Gastrocnemius medialis (tissue), 4 donors: ENCODE measurements around the gene TMEM235. TPM values are rescaled to one million over a fixed set of nuclear protein-coding genes. Genes with fewer than 3 reads are reported as not detected.
"Not testable (repeated sequence)": the region's sequence is repeated elsewhere in the genome, so short reads cannot be mapped to it uniquely, and the experiment has no call there.

Source experiments
- ATAC-seq, 2 donors: fragments of 150-250 bp; one replicate each; pipeline ENCODE4 v1.9.1; 2016
- DNase-seq, 2 donors: peaks; one replicate each; pipeline ENCODE4 v3.0.0-alpha.2; 2019
- H3K27ac ChIP-seq, 4 donors: fragments of 200-600 bp; sonication (generic); 1 replicate in 1 of 4; 2 replicates in 3 of 4; pipeline ENCODE4 v1.5.1; 2016 to 2018; ENCODE audit warnings: mild to moderate bottlenecking in 2 of 4, moderate library complexity in 1 of 4
- H3K27me3 ChIP-seq, 3 donors: fragments of 200-600 bp; sonication (generic) in 2 of 3; 1 replicate in 1 of 3; 2 replicates in 2 of 3; pipeline versions ENCODE4 v1.5.1 to v1.6.0; 2016 to 2019; ENCODE audit warnings: mild to moderate bottlenecking in 1 of 3, moderate library complexity in 1 of 3
- H3K36me3 ChIP-seq, 2 donors: fragments of 200-600 bp; sonication (generic) in 1 of 2; one replicate each; pipeline ENCODE4 v1.5.1; 2017 to 2018
- H3K4me1 ChIP-seq, 2 donors: fragments of 200-600 bp; sonication (generic) in 1 of 2; one replicate each; pipeline ENCODE4 v1.5.1; 2016 to 2017; ENCODE audit warnings: mild to moderate bottlenecking in 2 of 2
- H3K4me3 ChIP-seq, 4 donors: fragments of 200-600 bp; sonication (generic) in 3 of 4; 1 replicate in 1 of 4; 2 replicates in 3 of 4; pipeline ENCODE4 v1.5.1; 2016 to 2019; ENCODE audit warnings: mild to moderate bottlenecking in 2 of 4
- H3K9me3 ChIP-seq, 3 donors: fragments of 200-600 bp; sonication (generic) in 2 of 3; 1 replicate in 1 of 3; 2 replicates in 2 of 3; pipeline ENCODE4 v1.5.1; 2016 to 2019
- POLR2A ChIP-seq, 2 donors: fragments of 450-650 bp; IDR thresholded peaks; one replicate each; pipeline ENCODE4 v1.6.1; 2017; ENCODE audit warnings: antibody characterized with exemption in 2 of 2, mild to moderate bottlenecking in 2 of 2, moderate library complexity in 2 of 2
- in situ Hi-C, 4 donors: fragments of 200-750 bp; cut with MboI; loops; one replicate each; pipeline versions ENCODE4 v1.15.0 to v1.8.0; 2017; ENCODE audit warnings: low sequenced_read_pairs in 4 of 4
- intact Hi-C: fragments of 100-400 bp; cut with DNase I; formaldehyde crosslinking; loops from one replicate; pipeline ENCODE4 v1.15.1; 2023; ENCODE audit warnings: low total_unique reads
- total RNA-seq, 4 donors: library from RNA; depleted of rRNA; stranded (reverse); fragments of >200 nt; gene quantifications; one replicate each; pipeline versions ENCODE4 v1.1.0 to v1.2.3, GENCODE V29; 2016
- TF ChIP-seq, protein P1 (sequence below), 5 experiments: fragments of 450-650 bp in 3 of 5; fragments of 200-600 bp in 2 of 5; sonication (generic) in 2 of 5; IDR thresholded peaks in 4 of 5; conservative IDR thresholded peaks in 1 of 5; 1 replicate in 4 of 5; 2 replicates in 1 of 5; pipeline ENCODE4 v1.5.1; 2016 to 2019; ENCODE audit warnings: antibody characterized with exemption in 5 of 5, mild to moderate bottlenecking in 3 of 5, moderate library complexity in 3 of 5

The TMEM235 gene
- total RNA-seq, 4 donors from 2014 or later = not detected

DNA sequence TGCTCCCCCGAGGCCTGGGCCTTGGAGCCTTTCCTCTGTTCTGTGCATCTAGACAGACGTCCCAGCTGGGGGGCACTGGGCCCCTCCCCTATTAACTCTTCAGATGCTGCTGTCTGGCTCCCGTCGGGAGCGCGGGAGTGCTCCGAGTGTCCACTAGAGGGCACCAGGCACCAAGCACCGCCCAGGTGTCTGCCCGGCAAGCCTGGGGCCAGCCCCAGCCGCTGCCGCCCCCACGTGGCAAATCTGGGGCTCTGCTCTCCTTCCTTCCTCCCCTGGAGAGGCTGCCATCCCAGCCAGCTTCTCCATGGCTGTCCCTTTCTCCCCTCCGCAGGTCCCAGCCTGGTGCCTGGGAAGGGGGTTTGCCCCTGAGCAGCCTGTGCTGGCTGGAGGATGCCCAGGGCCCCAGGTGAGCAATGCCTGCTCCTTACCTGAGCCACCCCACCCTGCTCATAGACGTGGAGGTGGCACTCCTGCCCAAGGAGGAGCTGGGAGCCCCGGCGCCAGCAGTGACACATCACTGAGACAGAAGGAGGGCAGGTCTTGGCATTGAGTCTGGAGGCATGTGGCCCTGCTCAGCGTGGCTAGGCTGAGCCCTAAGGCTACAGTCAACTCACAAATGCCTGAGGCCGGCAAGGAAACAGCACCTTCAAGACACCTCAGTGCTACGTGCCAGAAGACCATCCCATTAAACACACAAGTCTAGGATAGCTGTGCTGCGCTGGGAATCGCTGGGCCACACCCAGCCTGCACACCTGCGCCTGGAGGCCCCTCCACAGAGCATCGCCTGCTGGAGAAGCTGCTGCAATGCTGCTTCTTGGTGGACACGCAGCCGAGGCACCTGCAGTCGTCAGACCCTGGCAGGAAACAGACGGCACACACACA, 19.7 kb downstream of the TMEM235 start:
- H3K4me1 ChIP-seq = peaks cover 5 to 8% of the 10 kb centered on the region in 2 donors
- H3K9me3 ChIP-seq = no peaks in the 10 kb centered on the region
- no peaks in the 10 kb centered on the region for H3K36me3 ChIP-seq
- intact Hi-C loops (loop anchor here (1.0 to 5.0 kb wide), 3 partner anchors 74 to 171 kb away; no protein-coding TSS in a partner anchor), in situ Hi-C loops (no loop called here)
- H3K27me3 ChIP-seq = no peaks in the 10 kb centered on the region
- H3K27ac ChIP-seq = peak overlapping the region in 1 of 4 donors; percentile 11
- H3K4me3 ChIP-seq = peak overlapping the region in 1 of 4 donors; percentile 4
- ATAC-seq = peak; percentile 67 to 74
- TF ChIP-seq, protein P1, sequence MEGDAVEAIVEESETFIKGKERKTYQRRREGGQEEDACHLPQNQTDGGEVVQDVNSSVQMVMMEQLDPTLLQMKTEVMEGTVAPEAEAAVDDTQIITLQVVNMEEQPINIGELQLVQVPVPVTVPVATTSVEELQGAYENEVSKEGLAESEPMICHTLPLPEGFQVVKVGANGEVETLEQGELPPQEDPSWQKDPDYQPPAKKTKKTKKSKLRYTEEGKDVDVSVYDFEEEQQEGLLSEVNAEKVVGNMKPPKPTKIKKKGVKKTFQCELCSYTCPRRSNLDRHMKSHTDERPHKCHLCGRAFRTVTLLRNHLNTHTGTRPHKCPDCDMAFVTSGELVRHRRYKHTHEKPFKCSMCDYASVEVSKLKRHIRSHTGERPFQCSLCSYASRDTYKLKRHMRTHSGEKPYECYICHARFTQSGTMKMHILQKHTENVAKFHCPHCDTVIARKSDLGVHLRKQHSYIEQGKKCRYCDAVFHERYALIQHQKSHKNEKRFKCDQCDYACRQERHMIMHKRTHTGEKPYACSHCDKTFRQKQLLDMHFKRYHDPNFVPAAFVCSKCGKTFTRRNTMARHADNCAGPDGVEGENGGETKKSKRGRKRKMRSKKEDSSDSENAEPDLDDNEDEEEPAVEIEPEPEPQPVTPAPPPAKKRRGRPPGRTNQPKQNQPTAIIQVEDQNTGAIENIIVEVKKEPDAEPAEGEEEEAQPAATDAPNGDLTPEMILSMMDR (IDR thresholded peaks at IDR 0.05 in 4 of 5, conservative IDR thresholded peaks at IDR 0.05 in 1 of 5) = peak; percentile 97 to 100 (median 99)
- TF ChIP-seq POLR2A (IDR thresholded peaks at IDR 0.05) = no peak
- DNase-seq = peak; percentile 58 to 77

DNA sequence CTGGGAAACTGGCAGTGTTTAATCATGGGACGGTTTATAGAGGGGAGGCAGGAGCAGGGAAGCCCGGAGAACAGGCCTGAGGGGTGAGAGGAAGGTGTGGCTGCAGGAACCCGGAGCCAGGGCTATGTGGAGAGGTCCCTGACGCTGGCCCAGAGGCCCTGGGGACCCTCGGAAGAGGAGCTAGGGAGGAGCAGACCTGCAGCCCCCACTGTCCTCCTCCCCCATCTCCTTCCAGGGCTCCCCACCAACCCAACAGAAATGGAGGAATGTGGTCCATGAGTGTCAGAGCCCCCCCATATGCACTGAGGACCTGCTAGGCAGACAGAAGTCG, 20.3 kb downstream of the TMEM235 start:
- Histone ChIP-seq H3K27ac (no peak overlapping the region), H3K36me3 (no peaks in the 10 kb centered on the region), H3K9me3 (no peaks in the 10 kb centered on the region), H3K4me3 (no peak overlapping the region), H3K4me1 (peaks cover 5 to 8% of the 10 kb centered on the region in 2 donors), H3K27me3 (no peaks in the 10 kb centered on the region)
- intact Hi-C loops = loop anchor here (1.0 to 5.0 kb wide), 3 partner anchors 74 to 171 kb away; no protein-coding TSS in a partner anchor
- TF ChIP-seq, protein P1 (IDR thresholded peaks at IDR 0.05 in 4 of 5, conservative IDR thresholded peaks at IDR 0.05 in 1 of 5) = no peak
- no peak for TF ChIP-seq POLR2A (IDR thresholded peaks at IDR 0.05)
- ATAC-seq (no peak), DNase-seq (no peak)
- in situ Hi-C loops = no loop called here

DNA sequence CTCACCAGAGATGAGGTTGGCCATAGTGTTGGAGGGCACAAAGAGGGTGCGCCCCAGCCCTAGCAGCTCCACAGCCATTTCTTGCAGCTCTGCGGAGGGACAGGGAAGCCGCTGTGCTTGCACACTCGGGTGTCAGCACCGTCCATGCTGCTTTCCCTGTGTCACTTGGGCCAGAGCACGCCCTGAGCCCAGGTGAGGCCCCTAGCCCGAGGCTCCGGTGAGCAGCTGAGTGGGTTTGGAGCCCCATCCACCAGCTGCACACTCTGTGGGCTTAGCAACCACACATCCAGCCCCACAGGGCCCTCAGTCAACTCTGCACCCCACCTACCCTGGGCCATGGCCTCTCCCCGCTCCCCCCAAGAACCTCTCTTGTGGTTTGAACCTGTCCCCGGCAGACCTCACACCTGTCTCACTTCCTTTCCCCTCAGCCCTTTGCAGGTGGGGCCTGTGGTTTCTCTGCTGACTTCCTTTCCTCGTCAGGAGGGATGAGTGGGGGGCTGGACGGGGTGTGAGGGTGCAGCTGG, 20.7 kb downstream of the TMEM235 start:
- no peaks in the 10 kb centered on the region for H3K27me3 ChIP-seq
- TF ChIP-seq, protein P1 (IDR thresholded peaks at IDR 0.05 in 4 of 5, conservative IDR thresholded peaks at IDR 0.05 in 1 of 5) = no peak
- no peak for TF ChIP-seq POLR2A (IDR thresholded peaks at IDR 0.05)
- in situ Hi-C loops = no loop called here
- no peak overlapping the region for H3K4me3 ChIP-seq
- intact Hi-C loops = loop anchor here (5.0 kb wide), 1 partner anchor 75 kb away; no protein-coding TSS in a partner anchor
- no peak for DNase-seq
- peaks cover 5 to 8% of the 10 kb centered on the region in 2 donors for H3K4me1 ChIP-seq
- H3K27ac ChIP-seq = no peak overlapping the region
- ATAC-seq = no peak
- H3K36me3 ChIP-seq = no peaks in the 10 kb centered on the region
- no peaks in the 10 kb centered on the region for H3K9me3 ChIP-seq

DNA sequence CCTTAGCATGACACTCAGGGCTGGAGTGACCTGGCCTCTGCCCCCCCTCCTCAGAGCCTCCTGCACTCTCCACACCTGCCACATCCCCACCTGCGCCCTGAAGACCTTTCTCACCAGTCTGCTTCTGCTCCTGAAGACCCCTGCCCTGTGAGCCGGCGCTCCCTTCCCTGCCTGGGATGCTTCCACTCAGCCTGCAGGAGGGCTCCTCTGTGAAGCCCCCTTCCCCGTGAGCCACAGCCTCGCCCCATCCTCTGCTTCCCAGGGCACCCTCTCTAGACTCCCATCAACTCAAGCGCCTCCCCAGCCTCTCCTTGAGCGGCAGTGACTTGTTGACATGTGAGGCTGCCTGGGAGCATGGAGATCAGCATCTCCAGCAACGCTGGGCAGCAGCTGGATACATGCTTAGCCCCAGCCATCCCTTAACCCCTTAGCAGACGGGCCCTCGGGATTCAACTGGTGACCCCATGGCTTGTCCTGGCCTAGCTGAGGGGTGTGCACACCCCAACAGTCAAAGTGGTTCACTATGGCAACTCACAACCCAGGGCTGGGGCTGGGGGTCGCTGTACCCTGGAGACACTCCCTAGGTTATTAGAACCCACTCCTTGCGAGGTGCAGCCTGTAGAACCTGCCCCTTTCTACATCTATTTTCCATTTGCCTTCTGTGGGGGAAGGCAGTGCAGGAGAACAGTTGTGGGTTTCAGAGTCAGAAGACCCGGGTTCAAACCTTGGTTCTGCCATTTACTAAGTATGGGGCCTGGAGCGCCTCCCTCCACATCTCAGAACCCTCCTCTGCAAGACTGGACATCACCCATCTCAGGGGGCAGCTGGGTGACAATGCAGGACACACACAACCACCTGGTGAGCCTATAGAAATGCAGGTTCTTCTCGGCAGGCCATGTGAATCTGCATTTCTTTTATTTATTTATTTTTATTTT, 21.5 kb downstream of the TMEM235 start:
- Histone ChIP-seq H3K27me3 (no peaks in the 10 kb centered on the region), H3K4me1 (peaks cover 8 to 10% of the 10 kb centered on the region in 2 donors), H3K27ac (peak overlapping the region in 2 of 4 donors; percentile 93 to 95), H3K9me3 (no peaks in the 10 kb centered on the region), H3K36me3 (no peaks in the 10 kb centered on the region), H3K4me3 (no peak overlapping the region)
- in situ Hi-C loops = no loop called here
- DNase-seq (no peak), ATAC-seq (no peak)
- no peak for TF ChIP-seq POLR2A (IDR thresholded peaks at IDR 0.05)
- TF ChIP-seq, protein P1 (IDR thresholded peaks at IDR 0.05 in 4 of 5, conservative IDR thresholded peaks at IDR 0.05 in 1 of 5) = no peak
- intact Hi-C loops = loop anchor here (5.0 kb wide), 1 partner anchor 76 kb away; no protein-coding TSS in a partner anchor

DNA sequence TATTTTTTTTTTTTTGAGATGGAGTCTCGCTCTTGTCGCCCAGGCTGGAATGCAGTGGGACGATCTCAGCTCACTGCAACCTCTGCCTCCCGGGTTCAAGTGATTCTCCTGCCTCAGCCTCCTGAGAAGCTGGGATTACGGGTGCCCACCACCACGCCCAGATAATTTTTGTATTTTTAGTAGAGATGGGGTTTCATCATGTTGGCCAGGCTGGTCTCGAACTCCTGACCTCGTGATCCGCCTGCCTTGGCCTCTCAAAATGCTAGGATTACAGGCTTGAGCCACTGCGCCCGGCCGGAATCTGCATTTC, 22.2 kb downstream of the TMEM235 start:
- DNase-seq, H3K9me3 ChIP-seq, in situ Hi-C loops, H3K27me3 ChIP-seq, ATAC-seq, H3K36me3 ChIP-seq: not testable (repeated sequence)
- Histone ChIP-seq H3K4me3 (peak overlapping the region; percentile 73 to 100 (median 94)), H3K4me1 (peaks cover 8 to 15% of the 10 kb centered on the region in 2 donors), H3K27ac (peak overlapping the region; percentile 93 to 98 (median 96))
- intact Hi-C loops = loop anchor here (5.0 kb wide), 1 partner anchor 76 kb away; no protein-coding TSS in a partner anchor
